GM19240 (cell line): ENCODE measurements around the gene CST3.

ENCODE experiments used
- DNase-seq: peaks from one replicate; pipeline ENCODE4 v3.0.0; 2011; ENCODE audit warnings: low spot score; ENCODE audit not compliant: insufficient read length

The CST3 gene

DNA sequence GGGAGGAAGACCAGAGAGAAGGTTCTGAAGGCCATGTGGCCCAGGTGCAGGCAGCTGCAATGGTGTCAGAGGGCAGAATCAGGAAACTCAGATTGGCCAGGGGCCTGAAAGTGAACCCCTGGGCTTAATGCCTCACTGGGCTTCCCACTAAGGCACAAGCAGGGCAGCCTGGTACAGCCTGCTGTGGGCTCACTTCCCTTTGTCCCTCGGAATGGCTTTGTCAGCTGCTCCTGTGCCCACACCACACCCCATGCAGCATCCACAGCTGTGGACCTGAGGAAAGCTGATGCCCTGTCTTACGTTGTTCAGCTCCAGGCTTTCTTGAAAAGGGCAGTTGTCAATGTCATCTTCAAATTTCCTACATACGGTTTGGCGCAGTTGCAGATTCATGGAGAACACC lies 34.4 kb downstream of the CST3 start:
- no peak for DNase-seq

DNA sequence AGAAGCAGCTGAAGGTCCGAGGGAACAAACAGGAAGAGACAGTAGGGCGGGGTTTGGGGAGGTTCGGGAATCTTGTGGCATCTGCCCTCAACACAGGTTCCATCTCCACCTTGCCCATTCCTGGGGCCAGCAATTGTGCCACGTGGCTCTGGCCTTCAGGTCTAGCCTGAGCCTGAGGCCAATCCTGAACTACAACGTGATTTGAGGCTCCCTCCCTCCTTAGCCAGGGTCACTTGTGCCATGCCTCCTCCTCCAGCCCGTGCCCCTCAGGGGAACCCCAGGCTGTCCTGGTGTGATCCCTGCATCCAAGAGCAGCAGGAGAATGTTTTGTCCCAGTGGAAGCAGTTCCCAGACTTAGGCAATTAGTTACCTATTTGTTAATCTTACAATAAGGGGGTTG lies 35.1 kb downstream of the CST3 start:
- no peak for DNase-seq

DNA sequence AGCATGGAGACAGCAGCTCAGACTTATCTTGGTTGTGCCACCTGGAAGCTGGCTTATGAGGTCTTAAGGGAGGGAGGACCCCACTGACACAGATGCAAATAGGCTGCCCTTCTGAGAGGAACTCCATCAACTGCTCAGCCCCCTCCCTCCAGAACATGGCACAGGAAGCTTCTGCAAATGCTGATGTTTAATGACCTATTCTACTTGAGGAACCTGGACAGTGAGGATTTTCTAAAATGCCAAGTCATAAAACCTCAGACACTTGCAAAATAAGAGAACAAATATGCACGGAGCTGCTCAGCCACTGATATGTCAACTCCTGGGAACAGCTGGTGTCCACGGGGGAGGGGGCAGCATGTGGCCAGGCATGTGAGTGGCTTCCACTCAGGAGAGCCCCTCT lies 35.5 kb downstream of the CST3 start:
- no peak for DNase-seq

DNA sequence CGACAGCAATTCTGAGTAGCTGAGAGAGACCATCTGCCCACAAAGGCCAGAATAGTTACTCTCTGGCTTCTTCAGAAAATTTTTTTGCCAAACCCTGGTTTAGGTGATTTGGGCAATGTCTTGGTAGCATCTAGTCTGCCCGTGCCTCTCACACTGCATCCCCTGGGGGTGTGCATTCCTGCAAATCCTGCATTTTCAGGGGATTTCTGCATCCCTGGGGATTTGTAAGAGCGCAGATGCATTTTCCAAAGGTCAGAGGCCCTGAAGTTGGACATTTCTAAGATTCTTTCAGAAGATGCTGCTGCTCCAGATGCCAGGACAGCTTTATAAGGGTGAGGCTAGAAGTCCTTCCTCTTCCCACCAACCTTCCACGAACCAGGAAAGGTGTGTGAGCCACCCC lies 36.0 kb downstream of the CST3 start:
- no peak for DNase-seq

DNA sequence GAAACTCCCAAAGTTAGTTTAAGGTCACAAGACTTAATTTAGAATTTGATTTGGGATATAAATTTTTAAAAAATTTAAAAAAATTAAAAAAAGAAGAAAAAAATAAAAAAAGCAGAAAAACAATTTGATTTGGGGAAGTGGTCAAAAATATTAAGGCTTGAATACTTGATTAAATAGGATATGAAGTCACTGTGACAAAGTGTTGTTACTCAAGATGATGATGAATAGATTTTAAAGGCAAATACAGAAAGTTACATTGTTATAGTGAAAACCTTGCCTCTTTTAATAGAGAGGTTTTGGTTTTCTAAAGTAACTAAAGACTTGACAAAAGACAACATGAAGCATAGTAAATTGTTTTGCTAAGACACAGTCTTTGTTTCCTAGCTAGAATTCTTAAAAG lies 39.3 kb downstream of the CST3 start:
- no peak for DNase-seq

DNA sequence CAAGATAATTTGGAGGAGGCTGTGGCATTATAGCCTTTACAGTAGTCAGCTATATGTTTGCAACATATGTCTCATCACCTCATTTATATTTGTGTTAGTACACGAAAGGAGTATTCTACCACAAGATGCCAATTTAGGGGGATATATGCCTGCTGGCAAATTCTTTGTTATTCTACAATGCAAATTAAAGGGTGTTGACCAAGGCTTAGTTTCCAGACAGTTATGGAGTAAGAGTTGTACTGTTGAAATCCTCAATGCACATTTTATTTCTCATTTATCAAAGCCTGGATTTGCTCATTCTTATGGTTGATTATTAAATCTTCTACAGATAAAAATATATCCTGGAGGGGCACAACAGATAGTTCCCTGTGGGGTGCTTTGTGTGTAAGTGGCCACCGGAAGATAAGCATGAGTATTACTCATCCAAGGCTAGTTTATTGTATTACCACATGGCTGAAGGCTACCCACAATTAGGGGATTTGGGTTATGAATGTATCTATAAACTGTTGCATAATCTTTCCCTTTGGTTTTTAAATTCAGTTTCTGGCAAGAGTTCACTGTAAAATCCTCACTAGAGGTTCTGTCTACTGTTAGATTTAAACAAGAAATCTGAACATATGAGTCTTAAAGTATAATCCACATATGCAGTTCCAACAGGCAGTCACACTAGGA lies 41.0 kb downstream of the CST3 start:
- DNase-seq = no peak

DNA sequence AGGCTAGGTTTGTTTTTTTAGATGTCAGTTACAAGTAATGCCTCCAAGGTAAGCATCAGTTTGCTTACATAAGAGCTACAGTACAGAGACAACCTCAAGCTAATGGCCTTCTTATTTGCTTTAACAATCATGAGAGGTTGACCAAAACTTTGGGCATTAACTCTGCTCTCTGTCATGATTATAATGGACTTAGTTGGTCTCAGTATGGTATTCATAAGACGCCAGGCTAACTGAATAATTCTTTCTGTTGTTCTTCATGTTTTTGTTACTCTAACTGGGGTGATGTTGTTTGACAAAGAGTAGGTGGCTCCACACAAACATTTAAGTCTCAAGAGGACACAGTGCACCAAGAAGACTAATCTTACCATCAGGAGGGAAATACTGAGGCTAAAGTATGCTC lies 41.8 kb downstream of the CST3 start:
- no peak for DNase-seq

DNA sequence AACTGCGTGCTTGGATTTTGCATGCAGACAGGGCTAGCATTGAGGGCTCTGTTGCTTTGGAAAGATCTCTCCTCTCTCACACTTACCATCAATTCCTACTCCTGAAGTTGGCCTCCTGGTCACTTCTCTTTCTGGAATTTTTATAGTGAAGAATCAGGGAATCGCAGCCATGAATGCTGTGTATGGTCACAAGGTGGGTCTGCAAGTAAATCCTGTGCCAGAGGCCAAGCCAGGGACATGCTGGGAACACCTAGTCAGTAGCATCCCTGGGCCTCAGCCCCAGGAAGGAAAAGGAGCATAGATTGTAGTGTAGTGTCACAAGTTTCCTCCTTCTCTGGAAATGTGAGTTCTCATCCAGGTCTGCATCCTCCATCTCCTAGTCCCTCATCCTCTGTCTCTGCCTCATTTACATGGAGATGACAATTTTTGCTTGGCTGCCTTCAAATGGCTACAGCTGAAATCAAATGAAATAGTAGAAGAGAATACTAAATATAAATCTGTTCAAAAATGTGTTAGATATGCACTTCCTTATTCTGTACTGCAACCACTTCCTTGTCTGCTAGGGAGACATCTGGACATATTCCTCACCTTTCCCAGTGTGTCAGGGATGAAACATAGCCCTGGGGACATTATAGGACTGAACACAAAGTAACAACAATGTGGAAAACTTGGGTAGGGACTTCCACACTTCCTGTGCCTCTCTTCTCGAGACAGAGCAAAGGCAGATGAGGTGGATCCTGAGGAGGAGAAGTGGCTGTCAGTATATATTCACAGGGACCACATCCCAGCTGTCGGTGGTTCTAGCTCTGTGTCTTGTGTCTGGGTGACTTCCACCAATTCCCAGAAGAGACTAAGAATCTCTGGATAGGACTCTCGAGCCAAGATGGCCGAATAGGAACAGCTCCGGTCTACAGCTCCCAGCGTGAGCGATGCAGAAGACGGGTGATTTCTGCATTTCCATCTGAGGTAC lies 49.0 kb downstream of the CST3 start:
- no peak for DNase-seq

DNA sequence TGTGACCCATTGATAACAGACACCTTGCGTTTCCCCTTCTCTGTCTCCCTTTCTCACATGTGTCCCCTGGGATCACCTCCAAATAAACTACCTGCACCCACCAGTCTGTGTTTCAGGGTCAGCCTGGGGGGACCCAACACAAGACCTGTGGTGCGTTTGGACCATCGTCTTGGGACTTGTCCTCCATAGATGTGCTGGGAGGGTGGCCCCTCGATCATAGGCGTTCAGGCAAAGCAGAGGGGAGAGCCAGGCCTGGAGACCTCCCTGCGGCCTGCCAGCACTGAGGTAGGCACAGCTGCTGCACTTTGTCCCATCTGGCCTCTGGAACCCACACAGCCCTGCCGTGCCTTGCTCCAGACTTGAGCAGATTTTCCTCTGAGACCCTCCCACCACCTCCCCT lies 50.1 kb downstream of the CST3 start:
- DNase-seq = no peak

DNA sequence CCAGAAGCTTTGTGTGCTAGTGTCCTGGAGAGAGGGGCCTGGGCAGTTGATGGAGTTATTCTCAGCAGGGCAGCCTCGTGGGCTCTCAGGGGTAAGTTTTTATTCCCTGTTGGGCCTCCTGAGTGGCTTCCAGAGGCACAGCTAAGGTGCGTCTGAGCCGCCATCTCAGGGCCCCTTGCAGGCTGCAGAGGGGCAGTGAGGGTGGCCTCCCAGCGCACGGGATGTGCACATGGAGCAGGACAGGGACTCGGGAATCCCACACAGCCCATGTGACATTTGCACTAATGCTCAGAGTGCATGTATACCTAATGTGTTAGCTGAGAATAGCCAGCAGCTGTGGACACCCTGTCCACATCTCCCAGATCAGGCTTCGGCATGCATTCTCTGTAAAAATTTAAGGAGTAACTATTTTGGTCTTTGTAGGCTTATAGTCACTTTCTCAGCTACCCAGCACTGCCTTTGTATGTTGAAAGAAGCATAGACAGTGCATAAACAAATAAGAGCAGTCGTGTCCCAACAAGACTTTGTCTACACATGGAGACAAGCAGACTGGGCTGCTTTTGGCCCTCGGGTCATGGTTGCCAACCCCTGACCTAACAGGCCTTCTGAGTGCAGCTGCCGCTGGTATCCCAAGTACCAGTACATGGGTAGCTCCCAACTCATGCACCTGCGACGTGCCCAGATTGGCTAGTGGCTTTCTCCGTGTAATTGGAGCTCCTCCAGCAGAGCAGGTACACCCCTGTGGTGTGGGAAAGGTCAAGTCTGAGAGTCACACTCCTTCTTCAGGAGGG lies 50.8 kb downstream of the CST3 start:
- no peak for DNase-seq

DNA sequence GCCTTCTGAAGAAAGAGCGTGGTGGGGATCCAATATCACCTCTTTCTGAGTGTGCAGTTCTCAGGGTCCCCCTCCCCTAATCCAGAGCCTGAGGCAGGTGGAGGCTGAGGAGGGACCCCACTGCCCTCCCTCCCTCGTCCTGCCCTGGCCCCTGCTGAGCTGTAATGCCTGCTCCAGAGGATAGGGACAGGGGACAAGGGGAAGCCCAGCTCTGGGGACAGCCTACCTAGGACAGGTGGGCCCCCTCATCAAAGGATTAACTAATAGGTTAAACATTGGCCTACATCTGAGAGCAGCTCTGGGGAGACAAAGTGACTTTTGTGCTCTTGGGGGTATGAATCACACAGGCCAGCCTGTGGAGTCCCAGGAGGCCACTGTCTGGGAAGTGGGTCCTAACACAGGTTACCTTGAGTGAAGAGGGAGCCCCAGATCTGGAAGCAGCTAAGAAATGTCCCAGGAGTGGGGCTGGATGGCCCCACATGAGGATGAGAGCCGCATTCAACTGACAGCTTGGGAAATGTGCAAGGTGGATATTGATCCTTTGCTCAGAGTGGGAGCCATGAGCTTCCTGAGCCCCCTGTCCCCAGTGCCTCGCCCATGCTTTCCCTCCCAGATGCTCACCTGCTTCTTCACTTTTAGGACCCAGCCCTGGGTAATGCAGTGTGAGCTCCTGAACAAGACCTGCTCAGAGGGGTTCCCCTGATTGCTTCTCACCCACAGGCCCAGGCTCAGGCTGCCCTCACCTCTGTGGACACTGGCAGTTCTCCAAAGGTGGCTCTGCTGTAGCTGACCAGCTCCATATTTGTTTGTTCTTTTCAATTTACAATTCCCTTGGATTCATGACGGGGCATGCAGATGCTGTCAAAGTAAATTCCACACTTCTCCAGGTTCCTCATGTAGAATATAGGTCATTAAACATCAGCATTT lies 51.7 kb downstream of the CST3 start:
- DNase-seq = no peak

DNA sequence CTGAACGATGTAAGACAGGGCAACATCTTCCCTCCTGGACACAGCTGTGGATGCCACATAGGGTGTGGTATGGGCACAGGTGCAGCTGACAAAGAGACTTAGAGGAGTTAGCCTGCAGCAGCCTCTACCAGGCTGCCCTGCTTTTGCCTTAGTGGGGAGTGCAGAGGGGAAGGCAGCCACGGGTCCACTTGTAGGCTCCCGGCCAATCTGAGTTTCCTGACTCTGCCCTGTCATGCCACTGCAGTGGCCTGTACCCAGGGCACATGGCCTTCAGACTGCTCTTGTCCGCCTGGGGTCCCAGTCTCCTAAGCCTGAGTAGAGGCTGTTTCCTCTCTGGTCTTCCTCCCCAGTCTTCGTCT lies 52.3 kb downstream of the CST3 start:
- DNase-seq = no peak

DNA sequence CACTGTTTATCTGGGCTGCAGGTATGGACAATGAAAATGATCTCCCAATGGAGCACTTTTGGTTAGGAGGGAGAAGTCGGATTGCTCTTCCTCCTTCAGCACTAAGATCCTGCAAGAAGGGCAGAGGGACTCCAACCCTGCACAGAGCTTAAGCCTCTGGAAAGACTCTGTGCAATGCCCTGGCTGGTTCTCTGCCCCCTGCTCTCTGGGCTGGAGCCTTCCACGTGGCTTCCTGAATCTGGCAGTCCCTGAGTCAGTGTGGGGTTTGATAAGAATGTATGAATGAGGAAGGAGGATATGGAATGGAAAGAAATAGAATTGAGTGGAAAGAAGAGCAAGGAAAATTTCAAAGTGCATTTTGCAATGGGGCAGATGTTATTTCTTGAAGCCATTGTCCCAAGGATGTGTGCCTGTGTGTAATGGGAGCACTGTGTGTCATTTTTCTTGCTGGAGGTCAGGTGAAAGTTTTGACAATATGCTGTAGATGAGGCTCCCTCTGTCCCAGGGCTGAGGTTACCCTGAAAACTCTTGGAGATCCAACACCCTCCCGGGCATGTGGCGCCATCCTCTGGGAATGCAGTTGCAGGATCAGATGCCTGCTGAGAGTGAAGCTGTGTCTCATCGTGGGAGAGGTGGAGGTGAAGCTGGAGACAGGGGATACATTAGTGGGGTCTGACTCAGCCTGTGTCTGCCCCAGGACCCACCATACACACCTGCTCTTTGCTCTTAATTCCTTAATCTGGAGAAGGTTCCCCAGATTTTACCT lies 53.1 kb downstream of the CST3 start:
- DNase-seq = no peak
